GDM1 (cell line): ENCODE data around the gene PDCD7.
"Not testable (repeated sequence)": the region's sequence is repeated elsewhere in the genome, so short reads cannot be mapped to it uniquely, and the experiment has no call there.

Experiments used
- DNase-seq: peaks from one replicate; lab custom pipeline; 2025; lab: John Stamatoyannopoulos, UW

Gene PDCD7

GRCh38 chr15:65074946-65075345, 58.7 kb downstream of the PDCD7 start:
- DNase-seq = not testable (repeated sequence)

- DNase-seq = no peak
These were observed 61.0 kb downstream of the PDCD7 start for GRCh38 chr15:65072617-65073016.

GRCh38 chr15:65072027-65072426, 61.6 kb downstream of the PDCD7 start:
- DNase-seq = no peak

- DNase-seq = no peak
These were observed 62.2 kb downstream of the PDCD7 start for GRCh38 chr15:65071381-65071811.

- no peak for DNase-seq
These were observed 63.6 kb downstream of the PDCD7 start for GRCh38 chr15:65069779-65070546.

DNA sequence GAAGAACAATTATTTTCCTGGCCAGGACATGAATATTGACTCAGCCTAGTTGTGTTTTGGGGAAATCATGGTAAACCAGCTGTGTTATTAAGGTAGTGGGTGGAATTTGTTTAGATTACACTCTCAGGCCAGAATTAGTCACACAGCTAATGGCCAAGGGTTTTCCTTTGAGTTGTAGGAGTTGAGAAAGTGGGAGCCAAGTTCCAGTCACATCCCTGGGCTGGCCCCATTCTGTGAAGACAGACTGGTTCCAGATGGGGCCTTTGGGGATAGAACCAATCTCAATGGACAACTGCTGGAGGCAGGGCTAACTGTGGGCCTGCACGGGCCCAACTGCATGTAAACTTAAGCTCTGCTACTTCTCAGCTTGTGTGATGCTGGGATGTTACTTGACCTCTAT, 64.4 kb downstream of the PDCD7 start:
- no peak for DNase-seq

DNA sequence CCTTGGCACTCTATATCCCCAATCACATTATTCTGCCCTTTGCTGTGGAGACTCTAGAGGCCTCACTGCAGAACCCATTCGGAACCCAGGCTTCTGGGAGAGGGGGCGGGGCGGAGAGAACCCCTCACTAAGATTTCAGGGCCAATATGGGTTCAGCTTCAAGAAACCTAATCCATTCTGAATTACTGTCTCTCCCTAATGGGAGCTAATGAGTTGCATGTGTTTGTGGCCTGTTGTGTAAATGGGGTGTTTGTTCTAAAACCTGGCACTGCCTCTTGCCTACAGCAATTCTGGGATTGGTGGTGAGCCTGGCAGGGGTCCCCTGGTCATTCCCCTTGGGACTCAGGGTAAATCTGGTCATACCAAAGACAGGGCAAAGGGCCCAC, 65.2 kb downstream of the PDCD7 start:
- no peak for DNase-seq

GRCh38 chr15:65067645-65068402, 65.8 kb downstream of the PDCD7 start, which contains the start of gene RASL12:
Gene RASL12, minus strand, starts transcription at chr15:65067991. Its CDS starts 156 bp downstream, at chr15:65067835.
- no peak for DNase-seq
